Hepatocyte (in vitro differentiated cells): ENCODE data around the gene MINDY2.

ENCODE experiments used
- CTCF ChIP-seq: fragments of 200-600 bp; sonication (generic); IDR thresholded peaks from 2 replicates; pipeline ENCODE4 v1.5.1; 2016; ENCODE audit warnings: antibody characterized with exemption, mild to moderate bottlenecking; ENCODE audit not compliant: poor library complexity
- EZH2 ChIP-seq: fragments of 200-600 bp; sonication (generic); IDR thresholded peaks from 2 replicates; pipeline ENCODE4 v1.6.1; 2016; ENCODE audit warnings: antibody characterized with exemption, mild to moderate bottlenecking, borderline replicate concordance

GRCh38 chr15:58909616-58910015, 138.5 kb downstream of the MINDY2 start:
- no peak for TF ChIP-seq CTCF
- no peak for TF ChIP-seq EZH2
